Gastroesophageal sphincter (tissue), 3 donors: ENCODE data around the gene P4HA3.

Source experiments
- EP300 ChIP-seq: sonication (generic); formaldehyde crosslinking; IDR thresholded peaks from one replicate; pipeline ENCODE4 v1.6.1; 2017; ENCODE audit warnings: antibody characterized with exemption, mild to moderate bottlenecking
- POLR2A ChIP-seq, 2 donors: fragments of 450-650 bp; IDR thresholded peaks; one replicate each; pipeline ENCODE4 v1.6.1; 2017; ENCODE audit warnings: antibody characterized with exemption in 2 of 2, mild to moderate bottlenecking in 2 of 2, moderate library complexity in 1 of 2
- POLR2AphosphoS5 ChIP-seq: sonication (generic); formaldehyde crosslinking; IDR thresholded peaks from one replicate; pipeline ENCODE4 v1.6.1; 2017; ENCODE audit warnings: antibody characterized with exemption
- TF ChIP-seq, protein P1 (sequence below), 4 experiments: fragments of 200-600 bp in 2 of 4; fragments of 450-650 bp in 2 of 4; sonication (generic) in 1 of 4; IDR thresholded peaks; one replicate each; pipeline ENCODE4 v1.5.1; 2017 to 2019; ENCODE audit warnings: antibody characterized with exemption in 4 of 4, mild to moderate bottlenecking in 2 of 4, moderate library complexity in 2 of 4

DNA sequence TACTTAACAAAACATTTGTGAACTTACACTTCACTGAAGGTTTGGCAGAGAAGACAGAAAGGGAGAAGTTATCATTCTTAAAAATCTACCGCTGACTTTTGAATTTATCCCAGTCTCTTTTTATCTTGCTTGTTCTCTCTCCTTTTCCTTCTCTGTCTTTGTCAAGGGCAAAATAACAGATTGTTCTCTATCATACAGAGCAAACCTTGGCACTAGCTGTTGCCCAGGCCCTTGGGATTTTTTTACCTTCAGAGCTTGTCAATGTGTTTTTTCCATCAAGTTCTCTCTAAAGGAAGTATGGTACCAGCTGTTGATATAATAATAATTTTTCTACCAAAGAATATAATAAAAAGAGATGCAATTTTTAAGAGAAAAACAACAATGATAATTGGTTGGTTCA is 73.2 kb downstream of the P4HA3 start:
- TF ChIP-seq POLR2AphosphoS5 = no peak
- TF ChIP-seq, protein P1, sequence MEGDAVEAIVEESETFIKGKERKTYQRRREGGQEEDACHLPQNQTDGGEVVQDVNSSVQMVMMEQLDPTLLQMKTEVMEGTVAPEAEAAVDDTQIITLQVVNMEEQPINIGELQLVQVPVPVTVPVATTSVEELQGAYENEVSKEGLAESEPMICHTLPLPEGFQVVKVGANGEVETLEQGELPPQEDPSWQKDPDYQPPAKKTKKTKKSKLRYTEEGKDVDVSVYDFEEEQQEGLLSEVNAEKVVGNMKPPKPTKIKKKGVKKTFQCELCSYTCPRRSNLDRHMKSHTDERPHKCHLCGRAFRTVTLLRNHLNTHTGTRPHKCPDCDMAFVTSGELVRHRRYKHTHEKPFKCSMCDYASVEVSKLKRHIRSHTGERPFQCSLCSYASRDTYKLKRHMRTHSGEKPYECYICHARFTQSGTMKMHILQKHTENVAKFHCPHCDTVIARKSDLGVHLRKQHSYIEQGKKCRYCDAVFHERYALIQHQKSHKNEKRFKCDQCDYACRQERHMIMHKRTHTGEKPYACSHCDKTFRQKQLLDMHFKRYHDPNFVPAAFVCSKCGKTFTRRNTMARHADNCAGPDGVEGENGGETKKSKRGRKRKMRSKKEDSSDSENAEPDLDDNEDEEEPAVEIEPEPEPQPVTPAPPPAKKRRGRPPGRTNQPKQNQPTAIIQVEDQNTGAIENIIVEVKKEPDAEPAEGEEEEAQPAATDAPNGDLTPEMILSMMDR (IDR thresholded peaks at IDR 0.05) = no peak
- no peak for TF ChIP-seq POLR2A (IDR thresholded peaks at IDR 0.05)
- TF ChIP-seq EP300 = no peak
